A172 (cell line): ENCODE results near the gene RELA. TPM values are rescaled to one million over a fixed set of nuclear protein-coding genes. Genes with fewer than 3 reads are reported as not detected.
"Not testable (repeated sequence)": the region's sequence is repeated elsewhere in the genome, so short reads cannot be mapped to it uniquely, and the experiment has no call there.

Experiments
- DNase-seq: peaks from one replicate; pipeline ENCODE4 v3.0.0-alpha.2; 2015; ENCODE audit warnings: low spot score
- total RNA-seq: library from RNA; depleted of rRNA; stranded (reverse); fragments of >200 nt; shearing (Covaris generic); gene quantifications from 2 replicates; pipeline ENCODE4 v1.2.3, GENCODE V29; 2014; rRNA removed

The RELA gene
- 24.9 and 29.7 TPM in 2 replicates for total RNA-seq

GRCh38 chr11:65662799-65663638, at the start of gene RELA:
Gene RELA (minus strand): TSS chr11:65662916. CDS start chr11:65662832, 84 bp downstream.
- peak; percentile 79 for DNase-seq

- DNase-seq = peak; percentile 97
Measured at GRCh38 chr11:65711785-65712632, 49.3 kb upstream of the RELA start, which contains the start of gene KAT5. Gene KAT5 (plus strand): TSS chr11:65712252. CDS start chr11:65712268, 16 bp downstream.

- peak; percentile 39 for DNase-seq
Measured at GRCh38 chr11:65710421-65710820, 47.7 kb upstream of the RELA start.

GRCh38 chr11:65709661-65710060, 46.9 kb upstream of the RELA start:
- peak; percentile 29 for DNase-seq

- DNase-seq = no peak
Measured at GRCh38 chr11:65708451-65708850, 45.7 kb upstream of the RELA start.

DNA sequence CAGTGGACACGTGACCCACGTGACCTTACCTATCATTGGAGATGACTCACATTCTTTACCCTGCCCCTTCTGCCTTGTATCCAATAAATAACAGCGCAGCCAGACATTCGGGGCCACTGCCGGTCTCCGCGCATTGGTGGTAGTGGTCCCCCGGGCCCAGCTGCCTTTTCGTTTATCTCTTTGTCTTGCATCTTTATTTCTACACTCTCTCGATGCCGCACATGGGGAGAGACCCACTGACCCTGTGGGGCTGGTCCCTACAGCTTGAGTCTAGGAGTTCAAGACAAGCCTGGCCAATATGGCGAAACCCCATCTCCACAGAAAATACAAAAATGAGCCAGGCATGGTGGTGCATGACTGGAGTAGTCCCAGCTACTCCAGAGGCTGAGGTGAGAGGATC, 44.3 kb upstream of the RELA start:
- DNase-seq = not testable (repeated sequence)

DNA sequence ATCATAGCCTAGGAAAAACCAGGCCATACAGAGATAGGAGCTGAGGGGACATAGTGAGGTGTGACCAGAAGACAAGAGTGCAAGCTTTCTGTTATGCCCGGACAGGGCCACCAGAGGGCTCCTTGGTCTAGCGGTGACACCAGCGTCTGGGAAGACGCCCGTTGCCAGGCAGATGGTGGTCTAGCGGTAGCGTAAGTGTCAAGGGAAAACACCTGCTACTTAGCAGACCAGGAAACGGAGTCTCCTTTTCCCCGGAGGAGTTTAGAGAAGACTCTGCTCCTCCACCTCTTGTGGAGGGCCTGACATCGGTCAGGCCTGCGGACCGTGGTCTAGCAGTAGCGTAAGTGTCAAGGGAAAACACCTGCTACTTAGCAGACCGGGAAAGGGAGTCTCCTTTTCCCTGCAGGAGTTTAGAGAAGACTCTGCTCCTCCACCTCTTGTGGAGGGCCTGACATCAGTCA, 43.6 kb upstream of the RELA start:
- DNase-seq = peak; percentile 40

- DNase-seq = no peak
Measured at GRCh38 chr11:65703846-65704245, 41.1 kb upstream of the RELA start.

GRCh38 chr11:65701686-65702085, 39.0 kb upstream of the RELA start:
- DNase-seq = no peak

DNA sequence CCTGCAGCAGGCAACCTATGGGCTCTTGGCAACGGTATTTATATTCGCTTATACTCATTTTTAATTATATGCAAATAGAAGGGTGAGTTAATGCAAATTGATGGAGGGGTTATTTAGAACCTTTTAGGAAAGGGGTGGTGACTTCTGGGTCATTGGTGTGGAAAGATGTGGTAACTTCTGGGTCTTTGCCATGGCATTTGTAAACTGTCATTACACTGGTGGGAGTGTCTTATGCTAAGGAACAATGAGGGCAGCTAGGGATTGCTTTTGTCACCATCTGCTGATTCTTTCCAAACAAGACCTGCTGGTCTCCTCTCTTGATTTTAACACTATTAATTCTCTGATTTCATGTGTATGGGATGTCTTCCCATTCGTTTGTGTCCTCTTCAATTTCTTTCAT, 37.7 kb upstream of the RELA start:
- no peak for DNase-seq

DNA sequence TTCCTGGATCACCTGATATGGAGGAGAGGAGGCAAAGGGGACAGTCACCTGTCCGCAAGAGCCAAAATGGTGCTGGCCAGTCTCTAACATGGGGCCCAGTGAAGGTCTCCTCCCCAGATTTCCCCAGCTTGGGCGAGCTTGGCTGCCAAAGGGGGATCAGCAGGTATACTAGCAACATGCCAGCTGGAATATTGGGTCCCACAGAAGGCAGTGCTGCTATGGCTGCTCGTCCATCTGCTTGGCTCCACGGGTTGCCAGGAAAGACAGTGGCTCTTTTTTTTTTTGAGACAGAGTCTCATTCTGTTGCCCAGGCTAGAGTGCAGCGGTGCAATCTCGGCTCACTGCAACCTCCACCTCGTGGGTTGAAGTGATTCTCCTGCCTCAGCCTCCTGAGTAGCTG, 36.6 kb upstream of the RELA start:
- no peak for DNase-seq

DNA sequence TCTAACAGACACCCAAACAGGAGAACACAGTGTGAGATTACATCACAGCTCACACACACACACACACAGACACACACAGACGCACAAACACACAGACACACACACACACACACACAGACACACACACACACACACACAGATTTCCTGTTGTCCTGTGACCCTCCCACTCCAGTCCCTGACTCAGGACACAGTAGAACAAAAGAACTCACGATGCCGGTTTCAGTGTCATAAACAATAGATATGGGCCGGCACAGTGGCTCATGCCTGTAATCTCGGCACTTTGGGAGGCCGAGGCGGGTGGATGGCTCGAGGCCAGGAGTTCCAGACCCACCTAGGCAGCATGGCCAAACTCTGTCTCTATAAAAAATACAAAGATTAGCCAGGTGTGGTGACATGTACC, 35.5 kb upstream of the RELA start:
- DNase-seq = no peak

DNA sequence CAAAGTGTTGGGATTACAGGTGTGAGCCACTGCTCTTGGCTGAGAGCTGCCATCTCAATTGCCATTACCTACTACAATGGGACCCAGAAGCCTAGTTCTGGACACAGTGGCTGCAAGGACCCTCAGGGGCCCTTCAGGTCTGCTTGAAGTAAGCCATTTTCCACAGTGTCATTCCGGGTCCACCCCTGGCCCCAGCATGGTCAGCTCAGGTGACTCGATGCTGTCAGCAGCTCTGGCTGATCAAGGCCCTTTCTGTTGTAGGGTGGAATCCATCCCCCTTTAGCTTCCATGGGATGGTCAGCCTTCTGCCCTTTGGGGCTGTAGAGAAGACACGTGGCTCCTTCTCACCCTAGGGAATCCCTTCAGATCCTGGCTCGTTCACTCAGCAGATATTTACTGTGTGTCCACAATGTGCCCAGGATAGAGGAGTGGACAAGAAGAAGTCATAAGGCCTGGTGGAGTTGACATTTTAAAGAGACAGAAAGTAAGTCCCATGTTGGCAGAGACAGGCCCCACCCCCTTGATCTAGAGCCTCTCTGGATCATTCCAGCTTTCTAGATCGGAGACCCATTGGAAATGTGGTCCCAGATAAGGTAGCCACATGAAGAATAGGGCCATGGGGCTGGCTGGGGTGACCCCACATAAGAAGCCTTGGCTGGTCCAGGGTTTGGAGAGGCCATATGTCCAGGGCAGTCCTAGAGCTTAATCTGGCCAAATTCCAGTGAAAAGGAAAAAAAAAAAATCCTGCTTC, 34.3 kb upstream of the RELA start:
- no peak for DNase-seq

GRCh38 chr11:65695459-65696241, 32.9 kb upstream of the RELA start:
- peak; percentile 23 for DNase-seq

DNA sequence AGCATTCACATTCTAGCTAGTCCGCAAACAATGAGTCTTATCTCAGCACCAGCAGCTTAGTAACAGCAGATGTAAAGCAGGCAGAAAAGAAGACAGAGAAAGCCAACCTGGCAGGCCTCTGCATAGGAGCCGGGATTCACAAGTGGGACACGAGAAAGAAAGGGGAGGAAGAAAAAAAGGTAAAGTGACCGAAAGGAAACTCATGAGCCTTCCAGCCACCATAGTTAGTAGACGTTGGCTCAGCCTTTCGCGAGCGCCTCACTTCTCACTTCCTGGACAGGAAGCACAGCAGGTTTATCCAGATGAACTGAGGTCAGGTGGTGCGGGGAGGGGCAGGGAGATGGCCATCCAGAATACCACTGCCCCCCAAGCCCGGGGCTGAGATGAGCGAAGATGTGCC, 29.7 kb upstream of the RELA start:
- no peak for DNase-seq

DNA sequence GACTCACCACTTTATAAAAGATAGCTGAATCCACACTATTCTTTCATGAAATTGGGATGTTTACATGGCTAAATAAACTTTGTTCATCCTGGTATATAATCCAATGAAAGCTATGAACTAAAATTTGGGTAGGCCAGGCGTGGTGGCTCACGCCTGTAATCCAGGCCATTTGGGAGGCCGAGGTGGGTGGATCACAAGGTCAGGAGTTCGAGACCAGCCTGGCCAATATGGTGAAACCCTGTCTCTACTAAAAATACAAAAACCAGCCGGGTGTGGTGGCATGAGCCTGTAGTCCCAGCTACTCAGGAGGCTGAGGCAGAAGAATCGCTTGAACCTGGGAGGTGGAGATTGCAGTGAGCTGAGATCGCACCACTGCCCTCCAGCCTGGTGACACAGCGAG, 29.1 kb upstream of the RELA start:
- DNase-seq = not testable (repeated sequence)

DNA sequence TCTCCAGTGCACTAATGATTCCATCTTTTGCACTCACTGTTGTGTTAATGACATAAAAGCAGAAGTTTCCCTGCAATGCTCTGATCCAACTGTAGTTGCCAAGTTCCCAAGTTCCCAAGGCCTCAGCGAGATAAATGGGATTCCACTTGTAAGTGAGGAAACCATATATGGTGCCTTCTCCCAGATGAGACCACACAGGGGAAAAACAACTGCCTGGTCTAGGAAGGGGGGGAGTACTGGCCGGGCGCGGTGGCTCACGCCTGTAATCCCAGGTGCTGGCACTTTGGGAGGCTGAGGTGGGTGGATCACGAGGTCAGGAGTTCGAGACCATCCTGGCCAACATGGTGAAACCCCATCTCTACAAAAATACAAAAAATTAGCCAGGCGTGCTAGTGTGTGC, 23.3 kb upstream of the RELA start:
- no peak for DNase-seq

GRCh38 chr11:65683480-65683879, 20.8 kb upstream of the RELA start:
- not testable (repeated sequence) for DNase-seq

GRCh38 chr11:65680192-65680743, 17.6 kb upstream of the RELA start:
- DNase-seq = no peak

DNA sequence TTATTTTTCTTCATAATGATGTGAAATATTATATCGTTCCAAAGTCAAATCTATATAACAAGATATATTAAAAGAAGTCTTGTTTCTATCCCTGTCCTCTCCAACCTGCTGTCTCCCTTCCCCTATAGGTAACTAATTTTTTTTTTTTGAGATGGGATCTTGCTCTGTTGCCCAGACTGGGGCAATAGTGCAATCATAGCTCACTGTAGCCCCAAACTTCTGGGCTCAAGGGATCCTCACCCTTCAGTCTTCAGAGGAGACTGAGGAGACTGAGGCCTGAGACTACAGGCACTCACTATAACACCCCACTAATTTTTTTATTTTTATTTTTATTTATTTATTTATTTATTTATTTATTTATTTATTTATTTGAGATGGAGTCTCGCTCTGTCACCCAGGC, 10.3 kb upstream of the RELA start:
- no peak for DNase-seq
